ENCODE measurements around the gene ANO1.

ANO1 gene

DNA sequence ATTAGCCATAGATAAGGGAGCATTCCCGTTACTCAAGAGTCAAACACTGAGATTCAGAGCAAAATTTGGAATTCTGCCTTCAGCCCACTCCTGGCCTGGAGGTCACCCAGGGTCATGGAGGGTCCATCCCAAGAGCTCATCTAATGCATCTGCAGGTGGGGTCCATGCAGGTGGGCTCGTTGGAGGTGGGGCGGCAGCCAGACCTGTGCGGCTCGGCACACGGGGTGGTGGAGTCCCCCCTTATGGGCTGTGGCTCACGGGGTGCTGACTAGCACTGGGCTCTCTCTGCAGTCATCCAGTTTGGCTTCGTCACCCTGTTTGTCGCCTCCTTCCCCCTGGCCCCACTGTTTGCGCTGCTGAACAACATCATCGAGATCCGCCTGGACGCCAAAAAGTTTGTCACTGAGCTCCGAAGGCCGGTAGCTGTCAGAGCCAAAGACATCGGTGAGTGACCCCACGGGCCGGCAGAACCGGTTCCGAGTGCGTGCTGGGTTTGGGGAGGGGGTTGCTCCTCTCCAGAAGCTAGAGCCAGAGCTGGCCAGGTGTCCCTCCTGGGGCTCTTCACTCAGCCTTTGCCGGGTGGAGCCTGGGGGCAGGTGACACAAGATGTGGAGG, 92.6 kb downstream of the ANO1 start:
- DNase-seq = no peak

GRCh38 chr11:70173018-70173417, 94.9 kb downstream of the ANO1 start:
- no peak for DNase-seq

DNA sequence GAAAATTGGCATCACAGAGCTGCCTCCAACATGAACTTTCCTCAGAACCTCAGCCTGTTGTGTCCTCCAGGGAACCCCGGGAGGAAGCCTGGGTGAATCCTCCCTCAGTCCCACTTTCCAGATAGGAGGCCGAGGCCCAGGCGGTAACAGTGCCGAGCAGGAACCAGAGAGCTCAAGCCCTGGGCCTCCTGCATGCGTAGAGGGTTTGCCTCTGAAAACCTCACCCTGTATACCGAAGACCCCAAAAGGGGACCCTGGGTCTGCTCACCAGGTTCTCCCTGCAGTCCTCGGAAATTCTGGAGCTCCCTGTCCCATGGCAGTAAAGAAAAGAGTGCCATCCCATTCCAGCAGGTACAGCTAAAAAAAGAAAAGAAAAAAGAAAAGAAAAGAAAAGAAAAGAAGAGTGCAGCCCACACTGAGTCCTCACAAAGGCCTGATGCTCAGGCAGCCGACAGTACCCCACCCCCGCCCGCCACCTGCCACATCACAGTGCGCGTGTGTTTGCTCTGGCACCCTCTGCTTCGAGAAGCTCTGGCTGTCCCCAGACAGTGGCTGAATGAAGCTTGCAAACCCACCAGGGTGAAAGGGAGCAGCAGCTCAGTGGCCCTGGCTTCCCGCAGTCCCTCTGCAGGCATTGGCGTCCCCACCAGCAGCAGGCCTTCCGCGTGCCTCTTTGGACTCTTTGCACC, 96.6 kb downstream of the ANO1 start:
- no peak for DNase-seq

DNA sequence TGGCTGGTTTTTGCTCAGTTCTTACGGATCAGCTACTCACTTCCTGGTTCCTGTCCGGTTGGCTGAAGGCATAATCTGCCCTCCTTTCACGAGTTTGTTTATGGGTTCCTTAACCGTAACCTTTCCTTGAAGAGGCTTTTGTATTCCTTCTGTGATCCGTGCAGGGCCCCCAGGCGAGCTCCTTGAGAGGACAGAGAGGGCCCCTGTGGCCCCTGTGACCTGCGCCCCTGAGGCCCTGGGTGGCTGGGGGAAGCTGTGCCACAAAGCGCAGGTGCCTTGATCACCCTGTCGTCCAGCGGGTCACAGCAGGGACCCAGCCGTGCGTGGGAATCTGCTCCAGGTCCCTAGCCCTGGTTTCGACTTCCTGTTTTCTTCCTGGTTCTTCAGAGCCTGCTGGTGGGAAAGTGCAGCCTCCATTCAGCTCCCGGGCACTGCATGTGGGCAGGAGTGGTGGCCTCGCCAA, 97.2 kb downstream of the ANO1 start:
- DNase-seq = no peak

DNA sequence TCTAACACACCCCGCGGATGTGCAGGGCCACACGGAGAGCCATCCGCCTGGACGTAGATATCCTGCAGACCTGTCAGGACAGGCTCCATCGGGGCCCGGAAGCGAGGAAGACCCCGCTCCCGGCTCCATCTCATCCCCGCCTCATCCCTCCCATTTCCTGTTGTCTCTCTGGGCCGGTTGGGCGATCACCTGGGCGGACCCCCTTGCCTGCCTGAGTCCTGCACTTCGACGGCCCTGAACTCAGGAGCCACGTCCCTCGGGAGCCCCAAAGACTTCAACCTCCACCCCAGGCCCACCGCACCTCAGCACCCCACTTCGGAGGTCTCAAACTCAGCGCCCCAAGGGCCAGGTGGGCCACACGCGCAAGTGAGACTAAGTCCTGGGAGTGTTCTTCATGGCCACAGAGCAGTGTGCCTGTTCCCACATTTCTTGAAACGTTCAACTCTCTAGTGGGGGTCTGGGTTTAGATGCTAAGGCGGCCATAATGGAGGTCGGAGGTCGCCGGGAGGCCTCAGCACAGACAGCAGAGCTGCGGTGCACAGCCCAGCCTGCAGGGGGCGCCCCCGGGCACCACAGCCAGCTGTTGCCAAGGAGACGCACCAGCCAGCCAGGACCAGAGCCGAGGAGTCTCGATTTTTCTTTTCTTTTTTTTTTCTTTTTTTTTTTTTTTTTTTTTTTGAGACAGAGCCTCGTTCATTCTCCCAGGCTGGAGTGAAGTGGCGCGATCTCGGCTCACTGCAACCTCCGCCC, 99.0 kb downstream of the ANO1 start:
- DNase-seq = no peak

GRCh38 chr11:70180906-70181305, 102.8 kb downstream of the ANO1 start:
- DNase-seq = no peak

DNA sequence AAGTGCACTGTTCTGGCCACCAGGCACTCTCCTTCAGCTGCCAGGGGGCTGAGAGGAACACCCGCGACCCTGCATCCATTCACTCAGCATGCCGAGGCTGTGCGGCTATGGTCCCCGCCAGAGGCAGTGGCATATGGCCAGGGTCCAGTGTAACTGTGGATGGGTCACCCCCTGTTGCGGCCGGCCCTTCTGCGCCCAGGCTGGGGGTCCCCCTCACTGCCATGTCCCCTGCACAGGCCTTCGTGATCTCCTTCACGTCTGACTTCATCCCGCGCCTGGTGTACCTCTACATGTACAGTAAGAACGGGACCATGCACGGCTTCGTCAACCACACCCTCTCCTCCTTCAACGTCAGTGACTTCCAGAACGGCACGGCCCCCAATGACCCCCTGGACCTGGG, 104.1 kb downstream of the ANO1 start:
- no peak for DNase-seq

GRCh38 chr11:70183032-70183431, 104.9 kb downstream of the ANO1 start:
- no peak for DNase-seq

DNA sequence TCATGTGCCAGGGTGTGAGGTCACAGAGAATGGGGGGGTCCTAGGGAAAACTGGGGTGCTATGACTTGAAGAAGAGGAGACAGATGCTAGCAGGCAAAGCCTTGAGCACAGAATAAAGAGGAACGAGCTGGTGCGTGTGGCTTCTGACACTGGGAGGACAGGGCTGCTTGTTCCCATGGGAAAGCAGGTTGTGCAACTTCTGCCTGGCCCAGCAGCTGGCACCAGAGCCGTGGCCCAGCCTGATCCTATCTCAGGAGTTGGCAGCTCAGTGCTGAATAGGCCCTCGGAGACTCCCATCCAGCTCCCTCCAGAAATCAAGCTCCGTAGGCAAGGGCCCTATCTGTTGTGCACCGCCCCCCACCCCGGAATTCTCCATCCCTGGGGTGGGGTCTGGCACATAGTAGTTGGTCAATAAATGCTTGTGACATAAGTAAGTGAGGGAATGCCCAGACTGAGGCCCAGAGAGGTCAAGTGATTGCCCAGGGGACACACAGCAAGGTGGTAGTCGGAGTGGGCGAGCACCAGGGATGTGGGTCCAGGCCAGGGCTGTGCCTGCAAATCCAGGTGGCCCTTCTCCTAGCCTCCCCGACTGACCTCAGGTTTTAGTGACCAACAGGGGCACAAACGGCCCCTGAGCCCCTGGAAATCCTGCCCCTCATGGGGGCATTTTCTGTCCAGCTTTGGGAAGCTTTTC, 105.5 kb downstream of the ANO1 start:
- no peak for DNase-seq

DNA sequence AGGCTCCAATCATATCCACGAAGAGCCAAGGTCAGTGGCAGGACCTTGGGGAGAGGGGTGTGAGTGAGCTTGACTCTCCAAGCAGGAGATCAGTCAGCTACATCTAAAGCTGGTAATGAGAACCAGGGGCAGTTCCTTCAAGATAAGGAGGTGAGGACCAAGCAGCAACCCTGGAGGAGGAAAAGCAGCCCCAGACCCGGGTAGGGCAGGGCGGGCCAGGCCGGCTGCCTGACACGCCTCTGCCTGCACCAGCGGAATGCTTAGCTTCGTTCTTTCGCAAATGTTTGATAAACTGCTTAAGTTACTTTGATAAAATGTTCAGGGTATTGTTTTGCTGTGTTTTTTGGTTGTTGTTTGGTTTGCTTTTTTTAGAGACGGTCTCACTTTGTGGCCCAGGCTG, 106.3 kb downstream of the ANO1 start:
- no peak for DNase-seq

- no peak for DNase-seq
These were observed 107.4 kb downstream of the ANO1 start for GRCh38 chr11:70185348-70186055.

GRCh38 chr11:70186420-70186819, 108.3 kb downstream of the ANO1 start:
- no peak for DNase-seq

GRCh38 chr11:70186936-70187335, 108.8 kb downstream of the ANO1 start:
- no peak for DNase-seq

DNA sequence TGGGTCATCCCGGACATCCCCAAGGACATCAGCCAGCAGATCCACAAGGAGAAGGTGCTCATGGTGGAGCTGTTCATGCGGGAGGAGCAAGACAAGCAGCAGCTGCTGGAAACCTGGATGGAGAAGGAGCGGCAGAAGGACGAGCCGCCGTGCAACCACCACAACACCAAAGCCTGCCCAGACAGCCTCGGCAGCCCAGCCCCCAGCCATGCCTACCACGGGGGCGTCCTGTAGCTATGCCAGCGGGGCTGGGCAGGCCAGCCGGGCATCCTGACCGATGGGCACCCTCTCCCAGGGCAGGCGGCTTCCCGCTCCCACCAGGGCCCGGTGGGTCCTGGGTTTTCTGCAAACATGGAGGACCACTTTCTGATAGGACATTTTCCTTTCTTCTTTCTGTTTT, 109.7 kb downstream of the ANO1 start:
- no peak for DNase-seq

GRCh38 chr11:70189622-70190021, 111.5 kb downstream of the ANO1 start:
- DNase-seq = no peak

- DNase-seq = peak; percentile 53
These were observed 113.5 kb downstream of the ANO1 start for GRCh38 chr11:70191495-70192140.

GRCh38 chr11:70192666-70193410, 114.7 kb downstream of the ANO1 start:
- no peak for DNase-seq

GRCh38 chr11:70193411-70194292, 115.5 kb downstream of the ANO1 start:
- DNase-seq = no peak

- DNase-seq = no peak
These were observed 117.0 kb downstream of the ANO1 start for GRCh38 chr11:70194792-70195791.

All from NCI-H774 (cell line).